ENCODE results near the gene ICAM2. TPM values are rescaled to one million over a fixed set of nuclear protein-coding genes. Genes with fewer than 3 reads are reported as not detected.

The ICAM2 gene
- total and polyA plus RNA-seq, 2 donors (not counting 1 experiment from before 2014, with no cell fraction given) = 48.7 to 149 TPM

- H3K27ac ChIP-seq (ENCODE audit: low read length in 2 of 2) = no peak overlapping the region
- no peaks in the 10 kb centered on the region for H3K27me3 ChIP-seq (replicated peaks in 1 of 4; ENCODE audit: control extremely low read depth in 1 of 4, control insufficient read depth in 3 of 4, insufficient read depth in 4 of 4, low read length in 3 of 4)
- no peak overlapping the region for H3K4me3 Mint-ChIP-seq
- H3K4me1 ChIP-seq (ENCODE audit: control insufficient read depth in 2 of 2, insufficient read depth in 2 of 2, low read length in 2 of 2) = peaks cover 5 to 9% of the 10 kb centered on the region in 2 donors
- ChIA-PET CTCF (interaction anchor here (2.7 kb wide), 1 partner anchor 85 kb away, joined by 10 read pairs; no protein-coding TSS in a partner anchor), POLR2A (interaction anchor here (0.5 kb wide), 1 partner anchor 250 kb away, joined by 3 read pairs; no protein-coding TSS in a partner anchor)
- no peak for TF ChIP-seq EZH2 (IDR thresholded peaks at IDR 0.05; ENCODE audit: borderline replicate concordance, insufficient read depth, low read depth, low read length, poor library complexity, severe bottlenecking)
- TF ChIP-seq, protein P1, sequence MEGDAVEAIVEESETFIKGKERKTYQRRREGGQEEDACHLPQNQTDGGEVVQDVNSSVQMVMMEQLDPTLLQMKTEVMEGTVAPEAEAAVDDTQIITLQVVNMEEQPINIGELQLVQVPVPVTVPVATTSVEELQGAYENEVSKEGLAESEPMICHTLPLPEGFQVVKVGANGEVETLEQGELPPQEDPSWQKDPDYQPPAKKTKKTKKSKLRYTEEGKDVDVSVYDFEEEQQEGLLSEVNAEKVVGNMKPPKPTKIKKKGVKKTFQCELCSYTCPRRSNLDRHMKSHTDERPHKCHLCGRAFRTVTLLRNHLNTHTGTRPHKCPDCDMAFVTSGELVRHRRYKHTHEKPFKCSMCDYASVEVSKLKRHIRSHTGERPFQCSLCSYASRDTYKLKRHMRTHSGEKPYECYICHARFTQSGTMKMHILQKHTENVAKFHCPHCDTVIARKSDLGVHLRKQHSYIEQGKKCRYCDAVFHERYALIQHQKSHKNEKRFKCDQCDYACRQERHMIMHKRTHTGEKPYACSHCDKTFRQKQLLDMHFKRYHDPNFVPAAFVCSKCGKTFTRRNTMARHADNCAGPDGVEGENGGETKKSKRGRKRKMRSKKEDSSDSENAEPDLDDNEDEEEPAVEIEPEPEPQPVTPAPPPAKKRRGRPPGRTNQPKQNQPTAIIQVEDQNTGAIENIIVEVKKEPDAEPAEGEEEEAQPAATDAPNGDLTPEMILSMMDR (IDR thresholded peaks at IDR 0.05) = no peak
- no peak overlapping the region for H2AFZ ChIP-seq (ENCODE audit: insufficient read depth, low read depth, low read length, poor library complexity, severe bottlenecking)
- H3K79me2 ChIP-seq (ENCODE audit: control insufficient read depth, insufficient read depth, low read length) = no peaks in the 10 kb centered on the region
- no peaks in the 10 kb centered on the region for H4K20me1 ChIP-seq (ENCODE audit: control insufficient read depth, insufficient read depth, low read length, poor library complexity, severe bottlenecking)
- no peak overlapping the region for H3K4me2 ChIP-seq (replicated peaks; ENCODE audit: low read depth, low read length, poor library complexity, severe bottlenecking)
- H3K9ac ChIP-seq (ENCODE audit: low read length) = no peak overlapping the region
- 91% methylated on average over 8 of the region's 9 CpGs for WGBS (ENCODE audit: insufficient coverage)
- intact Hi-C loops (cut with micrococcal nuclease) = no loop called here
- no peak overlapping the region for H3K4me3 ChIP-seq (ENCODE audit: control extremely low read depth in 1 of 5, extremely low read depth in 1 of 5, insufficient read depth in 1 of 5, low read depth in 2 of 5, low read length in 4 of 5)
- H3K27me3 Mint-ChIP-seq = no peaks in the 10 kb centered on the region
- peaks cover 9% of the 10 kb centered on the region for H3K4me1 Mint-ChIP-seq
- no peaks in the 10 kb centered on the region for H3K9me3 ChIP-seq (ENCODE audit: control extremely low read depth in 1 of 3, control insufficient read depth in 2 of 3, insufficient read depth in 1 of 3, low read length in 2 of 3)
- H3K9me3 Mint-ChIP-seq (ENCODE audit: insufficient read depth) = no peaks in the 10 kb centered on the region
- no peak for DNase-seq
- ATAC-seq (ENCODE audit: low read depth) = no peak
- no peak overlapping the region for H3K27ac Mint-ChIP-seq
- peaks cover 0 to 19% of the 10 kb centered on the region in 2 experiments for H3K36me3 ChIP-seq (replicated peaks in 1 of 2; ENCODE audit: control extremely low read depth in 1 of 2, control insufficient read depth in 1 of 2, extremely low read depth in 1 of 2, insufficient read depth in 2 of 2, low read length in 1 of 2)
Observed at GRCh38 chr17:64048805-64049204, 28.4 kb upstream of the ICAM2 start.

DNA sequence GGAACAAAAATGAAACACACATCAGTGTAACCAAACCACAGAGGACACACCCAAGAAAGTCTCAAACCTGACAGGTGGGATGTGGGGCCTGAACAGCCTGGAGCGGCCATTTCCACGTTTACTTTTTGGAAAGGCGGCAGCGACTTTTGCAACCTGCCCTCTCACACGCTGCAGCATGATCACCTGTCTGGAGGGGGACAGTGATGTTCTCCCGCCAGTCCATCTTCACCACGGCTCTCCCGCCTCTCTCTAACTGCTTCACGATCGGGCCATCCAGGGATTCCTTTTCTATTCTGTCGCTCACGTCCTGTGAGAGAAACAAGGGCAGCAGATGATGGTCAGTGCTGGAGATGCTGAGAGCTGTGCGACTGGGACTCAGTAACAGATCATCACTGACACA lies 24.7 kb upstream of the ICAM2 start:
- 88% methylated on average over 10 of the region's 13 CpGs for WGBS (ENCODE audit: insufficient coverage)
- H3K27me3 ChIP-seq (replicated peaks in 1 of 4; ENCODE audit: control extremely low read depth in 1 of 4, control insufficient read depth in 3 of 4, insufficient read depth in 4 of 4, low read length in 3 of 4) = no peaks in the 10 kb centered on the region
- no peak overlapping the region for H3K9ac ChIP-seq (ENCODE audit: low read length)
- no peaks in the 10 kb centered on the region for H3K79me2 ChIP-seq (ENCODE audit: control insufficient read depth, insufficient read depth, low read length)
- H3K27ac Mint-ChIP-seq = no peak overlapping the region
- H3K9me3 Mint-ChIP-seq (ENCODE audit: insufficient read depth) = no peaks in the 10 kb centered on the region
- DNase-seq (no peak), ATAC-seq (ENCODE audit: low read depth) (no peak)
- ChIA-PET CTCF (interaction anchor here (1.2 to 3.0 kb wide), 2 partner anchors 15 to 258 kb away, joined by 3 to 20 read pairs; no protein-coding TSS in a partner anchor), POLR2A (no interaction called here)
- TF ChIP-seq EZH2 (IDR thresholded peaks at IDR 0.05; ENCODE audit: borderline replicate concordance, insufficient read depth, low read depth, low read length, poor library complexity, severe bottlenecking) = no peak
- TF ChIP-seq, protein P1 (IDR thresholded peaks at IDR 0.05) = no peak
- H3K9me3 ChIP-seq (ENCODE audit: control extremely low read depth in 1 of 3, control insufficient read depth in 2 of 3, insufficient read depth in 1 of 3, low read length in 2 of 3) = no peaks in the 10 kb centered on the region
- H3K4me1 ChIP-seq (ENCODE audit: control insufficient read depth in 2 of 2, insufficient read depth in 2 of 2, low read length in 2 of 2) = no peaks in the 10 kb centered on the region
- intact Hi-C loops (cut with micrococcal nuclease) = no loop called here
- H3K4me1 Mint-ChIP-seq = no peaks in the 10 kb centered on the region
- no peaks in the 10 kb centered on the region for H3K27me3 Mint-ChIP-seq
- H4K20me1 ChIP-seq (ENCODE audit: control insufficient read depth, insufficient read depth, low read length, poor library complexity, severe bottlenecking) = no peaks in the 10 kb centered on the region
- H3K27ac ChIP-seq (ENCODE audit: low read length in 2 of 2) = no peak overlapping the region
- peaks cover 0 to 13% of the 10 kb centered on the region in 2 experiments for H3K36me3 ChIP-seq (replicated peaks in 1 of 2; ENCODE audit: control extremely low read depth in 1 of 2, control insufficient read depth in 1 of 2, extremely low read depth in 1 of 2, insufficient read depth in 2 of 2, low read length in 1 of 2)
- no peak overlapping the region for H3K4me2 ChIP-seq (replicated peaks; ENCODE audit: low read depth, low read length, poor library complexity, severe bottlenecking)
- no peak overlapping the region for H3K4me3 Mint-ChIP-seq
- no peak overlapping the region for H2AFZ ChIP-seq (ENCODE audit: insufficient read depth, low read depth, low read length, poor library complexity, severe bottlenecking)
- H3K4me3 ChIP-seq (ENCODE audit: control extremely low read depth in 1 of 5, extremely low read depth in 1 of 5, insufficient read depth in 1 of 5, low read depth in 2 of 5, low read length in 4 of 5) = no peak overlapping the region
